ENCODE measurements around the gene MAPKAP1. TPM values are rescaled to one million over a fixed set of nuclear protein-coding genes. Genes with fewer than 3 reads are reported as not detected.

The MAPKAP1 gene
- total RNA-seq, 2 experiments from 2014 or later: 66.2 to 78.8 TPM

DNA sequence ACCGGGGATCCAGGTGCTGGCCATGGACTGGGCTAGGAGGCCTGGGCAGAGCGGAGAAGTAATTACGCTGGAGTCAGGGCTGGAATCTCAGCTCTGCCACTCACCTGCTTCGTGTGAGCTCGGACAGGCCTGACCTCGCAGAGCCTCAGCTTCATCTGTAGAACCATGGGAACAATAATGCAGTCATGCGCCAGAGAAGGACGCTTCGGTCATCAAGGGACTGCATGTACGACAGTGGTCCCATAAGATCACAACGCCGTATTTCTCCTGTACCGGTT, 300.3 kb downstream of the MAPKAP1 start:
- H2AFZ ChIP-seq (ENCODE audit: low read length): no peak overlapping the region
- TF ChIP-seq EZH2phosphoT487 (IDR thresholded peaks at IDR 0.05; ENCODE audit: borderline replicate concordance, low read depth, low read length): no peak
- TF ChIP-seq, protein P1, sequence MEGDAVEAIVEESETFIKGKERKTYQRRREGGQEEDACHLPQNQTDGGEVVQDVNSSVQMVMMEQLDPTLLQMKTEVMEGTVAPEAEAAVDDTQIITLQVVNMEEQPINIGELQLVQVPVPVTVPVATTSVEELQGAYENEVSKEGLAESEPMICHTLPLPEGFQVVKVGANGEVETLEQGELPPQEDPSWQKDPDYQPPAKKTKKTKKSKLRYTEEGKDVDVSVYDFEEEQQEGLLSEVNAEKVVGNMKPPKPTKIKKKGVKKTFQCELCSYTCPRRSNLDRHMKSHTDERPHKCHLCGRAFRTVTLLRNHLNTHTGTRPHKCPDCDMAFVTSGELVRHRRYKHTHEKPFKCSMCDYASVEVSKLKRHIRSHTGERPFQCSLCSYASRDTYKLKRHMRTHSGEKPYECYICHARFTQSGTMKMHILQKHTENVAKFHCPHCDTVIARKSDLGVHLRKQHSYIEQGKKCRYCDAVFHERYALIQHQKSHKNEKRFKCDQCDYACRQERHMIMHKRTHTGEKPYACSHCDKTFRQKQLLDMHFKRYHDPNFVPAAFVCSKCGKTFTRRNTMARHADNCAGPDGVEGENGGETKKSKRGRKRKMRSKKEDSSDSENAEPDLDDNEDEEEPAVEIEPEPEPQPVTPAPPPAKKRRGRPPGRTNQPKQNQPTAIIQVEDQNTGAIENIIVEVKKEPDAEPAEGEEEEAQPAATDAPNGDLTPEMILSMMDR (conservative IDR thresholded peaks at IDR 0.05; ENCODE audit: low read length): no peak
- intact Hi-C loops (cut with micrococcal nuclease; ENCODE audit: unreplicated experiment): loop anchor here (5.0 kb wide), 3 partner anchors 226 to 1086 kb away; partner anchors contain the start of gene PBX3
- H3K9me3 ChIP-seq (ENCODE audit: low read length): no peaks in the 10 kb centered on the region
- no peaks in the 10 kb centered on the region for H3K36me3 ChIP-seq (ENCODE audit: insufficient read depth, low read length)
- DNase-seq (ENCODE audit: low spot score): no peak
- POLR2A ChIA-PET: no interaction called here
- H3K4me3 ChIP-seq (ENCODE audit: low read depth, low read length, poor library complexity, severe bottlenecking): no peak overlapping the region
- BruUV-seq (replicated peaks): no TSS peak
- H3K79me2 ChIP-seq (ENCODE audit: insufficient read depth, low read depth, low read length): no peaks in the 10 kb centered on the region
- no peaks in the 10 kb centered on the region for H3K9me2 ChIP-seq (ENCODE audit: insufficient read depth, low read length)
- peaks cover 21% of the 10 kb centered on the region for H3K4me1 ChIP-seq (ENCODE audit: insufficient read depth, low read length, poor library complexity, severe bottlenecking)
- CTCF ChIA-PET (ENCODE audit: unreplicated experiment): interaction anchor here (0.5 kb wide), 1 partner anchor 165 kb away, joined by 3 read pairs; no protein-coding TSS in a partner anchor
- no peak overlapping the region for H3K4me2 ChIP-seq (ENCODE audit: low read length)
- H3K27ac ChIP-seq (ENCODE audit: low read depth, low read length, poor library complexity, severe bottlenecking): no peak overlapping the region
- no peaks in the 10 kb centered on the region for H4K20me1 ChIP-seq (ENCODE audit: insufficient read depth, low read length)

DNA sequence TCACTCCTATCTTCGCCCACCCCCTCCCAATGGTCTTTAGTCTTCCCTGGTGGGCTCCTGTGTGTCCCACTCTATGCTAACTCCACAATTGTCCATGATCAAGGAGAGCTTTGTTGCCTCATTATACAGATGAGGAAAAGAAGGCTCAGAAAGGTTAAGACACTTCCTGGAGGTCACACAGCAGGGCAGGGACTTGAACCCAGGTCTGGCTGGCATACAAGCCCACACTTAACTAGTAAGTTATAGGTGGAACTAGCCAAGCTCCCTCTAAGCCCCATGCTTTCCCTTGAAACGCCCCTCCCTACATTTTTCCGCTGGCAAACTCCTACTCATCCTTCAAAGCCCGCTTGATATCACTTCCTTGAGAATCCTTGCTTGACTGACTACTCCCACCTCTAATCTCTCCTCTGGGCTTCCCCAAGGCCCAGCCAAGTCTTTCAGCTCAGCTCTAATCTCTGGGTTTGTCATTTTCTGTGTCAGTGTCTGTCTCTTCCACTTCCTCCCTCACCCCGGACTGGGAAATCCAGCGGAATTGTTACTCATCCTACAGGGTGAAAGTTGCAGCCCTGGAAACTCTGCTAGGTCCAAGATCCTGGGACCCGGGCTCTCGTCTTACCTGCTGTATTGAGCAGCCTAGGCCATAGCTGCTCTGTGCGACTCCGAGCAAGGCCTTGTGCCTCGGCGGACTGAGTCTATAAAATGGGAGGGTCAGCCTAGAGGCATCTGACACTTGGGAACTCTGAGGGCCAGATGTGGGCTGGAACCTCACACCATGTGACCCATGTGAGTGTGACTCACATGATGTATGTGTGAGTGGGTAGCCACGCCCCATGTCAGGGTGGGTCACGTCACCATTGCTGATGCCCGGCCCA, 300.8 kb downstream of the MAPKAP1 start:
- H3K4me1 ChIP-seq (ENCODE audit: insufficient read depth, low read length, poor library complexity, severe bottlenecking): peaks cover 16% of the 10 kb centered on the region
- BruUV-seq (replicated peaks): no TSS peak
- H3K4me2 ChIP-seq (ENCODE audit: low read length): no peak overlapping the region
- intact Hi-C loops (cut with micrococcal nuclease; ENCODE audit: unreplicated experiment): loop anchor here (5.0 kb wide), 3 partner anchors 226 to 1086 kb away; partner anchors contain the start of gene PBX3
- H2AFZ ChIP-seq (ENCODE audit: low read length): no peak overlapping the region
- no peaks in the 10 kb centered on the region for H3K9me2 ChIP-seq (ENCODE audit: insufficient read depth, low read length)
- POLR2A ChIA-PET: no interaction called here
- no peak overlapping the region for H3K27ac ChIP-seq (ENCODE audit: low read depth, low read length, poor library complexity, severe bottlenecking)
- no peaks in the 10 kb centered on the region for H4K20me1 ChIP-seq (ENCODE audit: insufficient read depth, low read length)
- H3K4me3 ChIP-seq (ENCODE audit: low read depth, low read length, poor library complexity, severe bottlenecking): no peak overlapping the region
- H3K9me3 ChIP-seq (ENCODE audit: low read length): no peaks in the 10 kb centered on the region
- TF ChIP-seq, protein P1 (conservative IDR thresholded peaks at IDR 0.05; ENCODE audit: low read length): no peak
- TF ChIP-seq EZH2phosphoT487 (IDR thresholded peaks at IDR 0.05; ENCODE audit: borderline replicate concordance, low read depth, low read length): no peak
- CTCF ChIA-PET (ENCODE audit: unreplicated experiment): no interaction called here
- no peak for DNase-seq (ENCODE audit: low spot score)
- no peaks in the 10 kb centered on the region for H3K36me3 ChIP-seq (ENCODE audit: insufficient read depth, low read length)
- H3K79me2 ChIP-seq (ENCODE audit: insufficient read depth, low read depth, low read length): no peaks in the 10 kb centered on the region

DNA sequence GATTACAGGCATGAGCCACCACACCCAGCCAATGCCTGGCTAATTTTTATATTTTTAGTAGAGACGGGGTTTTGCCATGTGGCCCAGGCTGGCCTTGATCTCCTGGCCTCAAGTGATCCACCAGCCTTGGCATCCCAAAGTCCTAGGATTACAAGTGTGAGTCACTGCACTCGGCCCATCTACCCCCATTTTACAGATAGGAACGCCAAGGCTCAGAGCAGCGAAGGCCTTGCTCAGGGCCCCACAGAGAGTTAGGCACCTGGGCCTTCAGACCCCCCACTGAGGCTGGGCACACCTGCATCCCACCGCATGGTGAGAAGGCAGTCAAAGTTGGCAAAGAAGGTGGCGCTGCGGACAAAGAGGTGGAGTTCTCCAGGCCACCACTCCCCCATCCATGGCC, 302.3 kb downstream of the MAPKAP1 start:
- H3K79me2 ChIP-seq (ENCODE audit: insufficient read depth, low read depth, low read length): no peaks in the 10 kb centered on the region
- no peaks in the 10 kb centered on the region for H3K9me3 ChIP-seq (ENCODE audit: low read length)
- TF ChIP-seq, protein P1 (conservative IDR thresholded peaks at IDR 0.05; ENCODE audit: low read length): no peak
- no peak for TF ChIP-seq EZH2phosphoT487 (IDR thresholded peaks at IDR 0.05; ENCODE audit: borderline replicate concordance, low read depth, low read length)
- intact Hi-C loops (cut with micrococcal nuclease; ENCODE audit: unreplicated experiment): loop anchor here (5.0 kb wide), 3 partner anchors 228 to 1088 kb away; partner anchors contain the start of gene PBX3
- H3K4me2 ChIP-seq (ENCODE audit: low read length): no peak overlapping the region
- no peaks in the 10 kb centered on the region for H3K36me3 ChIP-seq (ENCODE audit: insufficient read depth, low read length)
- H3K27ac ChIP-seq (ENCODE audit: low read depth, low read length, poor library complexity, severe bottlenecking): no peak overlapping the region
- H4K20me1 ChIP-seq (ENCODE audit: insufficient read depth, low read length): no peaks in the 10 kb centered on the region
- POLR2A ChIA-PET: no interaction called here
- DNase-seq (ENCODE audit: low spot score): no peak
- no peak overlapping the region for H3K4me3 ChIP-seq (ENCODE audit: low read depth, low read length, poor library complexity, severe bottlenecking)
- peaks cover 12% of the 10 kb centered on the region for H3K4me1 ChIP-seq (ENCODE audit: insufficient read depth, low read length, poor library complexity, severe bottlenecking)
- CTCF ChIA-PET (ENCODE audit: unreplicated experiment): no interaction called here
- no TSS peak for BruUV-seq (replicated peaks)
- no peak overlapping the region for H2AFZ ChIP-seq (ENCODE audit: low read length)
- no peaks in the 10 kb centered on the region for H3K9me2 ChIP-seq (ENCODE audit: insufficient read depth, low read length)
